PC-3 (cell line): ENCODE measurements around the gene TAF1C. TPM values are rescaled to one million over a fixed set of nuclear protein-coding genes. Genes with fewer than 3 reads are reported as not detected.
A peak's percentile ranks its signal among the peaks of the same experiment; 100 is the strongest.

Experiments
- ATAC-seq: fragments of 200-7000 bp; cut with Tn5 transposase; 2 replicates; pipeline ENCODE4 v1.9.1; 2020; ENCODE audit warnings: mild to moderate bottlenecking, moderate library complexity
- BruUV-seq: library from RNA; stranded (reverse); fragments of 400-500 nt; replicated peaks from 2 replicates; lab custom pipeline; 2021; lab: Mats Ljungman, UMichigan
- CTCF ChIA-PET: fragments of 300-600 bp; sonication (Branson Sonifier 250); formaldehyde crosslinking; loops from one replicate; lab custom pipeline; 2022; ENCODE audit warnings: antibody characterized with exemption; lab: Charles Lee
- POLR2A ChIA-PET: fragments of 300-600 bp; sonication (Branson Sonifier 250); formaldehyde crosslinking; loops from one replicate; lab custom pipeline; 2022; ENCODE audit warnings: antibody characterized with exemption; ENCODE audit not compliant: unreplicated experiment; lab: Charles Lee
- DNase-seq: peaks from one replicate; pipeline ENCODE4 v3.0.0-alpha.2; 2015
- H2AFZ ChIP-seq: fragments of 300-600 bp; sonication (generic); 2 replicates; pipeline ENCODE4 v1.6.0; 2016; ENCODE audit warnings: antibody characterized with exemption, low read length
- H3F3A ChIP-seq: fragments of 300-600 bp; sonication (generic); one replicate; pipeline ENCODE4 v1.6.0; 2017; ENCODE audit warnings: antibody characterized with exemption, low read length, control low read depth, mild to moderate bottlenecking; ENCODE audit not compliant: unreplicated experiment
- H3K27ac ChIP-seq: fragments of 300-600 bp; sonication (generic); 2 replicates; pipeline ENCODE4 v1.5.1; 2016; ENCODE audit warnings: mild to moderate bottlenecking, low read length
- H3K27me3 ChIP-seq: fragments of 300-600 bp; sonication (generic); 2 replicates; pipeline ENCODE4 v1.6.1; 2016; ENCODE audit warnings: low read length, mixed read lengths
- H3K36me3 ChIP-seq: fragments of 300-600 bp; sonication (generic); 2 replicates; pipeline ENCODE4 v1.6.1; 2016; ENCODE audit warnings: low read depth, mixed run types, low read length, mixed read lengths
- H3K4me1 ChIP-seq: fragments of 300-600 bp; sonication (generic); 2 replicates; pipeline ENCODE4 v1.5.1; 2016; ENCODE audit warnings: low read length; ENCODE audit not compliant: insufficient read depth
- H3K4me2 ChIP-seq: fragments of 300-600 bp; sonication (generic); 2 replicates; pipeline ENCODE4 v1.6.0; 2016; ENCODE audit warnings: low read length
- H3K4me3 ChIP-seq: fragments of 300-600 bp; sonication (generic); 2 replicates; pipeline ENCODE4 v1.5.1; 2016; ENCODE audit warnings: mild to moderate bottlenecking, low read length, mixed read lengths
- H3K79me2 ChIP-seq: fragments of 300-600 bp; sonication (generic); 2 replicates; pipeline ENCODE4 v1.6.1; 2017; ENCODE audit warnings: low read length, mixed read lengths
- H3K9ac ChIP-seq: fragments of 300-600 bp; sonication (generic); 2 replicates; pipeline ENCODE4 v1.6.0; 2016; ENCODE audit warnings: mild to moderate bottlenecking, low read length
- H3K9me2 ChIP-seq: fragments of 300-600 bp; sonication (generic); replicated peaks from 2 replicates; pipeline ENCODE4 v1.6.1; 2016; ENCODE audit warnings: mixed run types, low read length, mixed read lengths
- H3K9me3 ChIP-seq: fragments of 300-600 bp; sonication (generic); 2 replicates; pipeline ENCODE4 v1.6.1; 2016; ENCODE audit warnings: low read length, mixed read lengths
- H4K20me1 ChIP-seq: fragments of 300-600 bp; sonication (generic); 2 replicates; pipeline ENCODE4 v1.6.1; 2016; ENCODE audit warnings: low read length, mixed read lengths
- EZH2 ChIP-seq: fragments of 300-600 bp; sonication (generic); IDR thresholded peaks from one replicate; pipeline ENCODE4 v1.6.1; 2017; ENCODE audit warnings: antibody characterized with exemption, mild to moderate bottlenecking, low read length; ENCODE audit not compliant: unreplicated experiment
- EZH2phosphoT487 ChIP-seq: fragments of 300-600 bp; sonication (generic); IDR thresholded peaks from 2 replicates; pipeline ENCODE4 v1.6.1; 2018; ENCODE audit warnings: mild to moderate bottlenecking, antibody characterized with exemption, low read length, borderline replicate concordance
- intact Hi-C: fragments of 100-400 bp; cut with micrococcal nuclease; formaldehyde crosslinking; loops from 2 replicates; pipeline ENCODE4 v1.9.0; 2023
- total RNA-seq: library from RNA; depleted of rRNA; stranded (reverse); fragments of >200 nt; gene quantifications from 2 replicates; pipeline ENCODE4 v1.2.3, GENCODE V29; 2014
- TF ChIP-seq, protein P1 (sequence below): fragments of 300-600 bp; sonication (generic); conservative IDR thresholded peaks from 2 replicates; pipeline ENCODE4 v1.5.1; 2017; ENCODE audit warnings: antibody characterized with exemption, low read depth, mild to moderate bottlenecking, low read length

Gene TAF1C
- total RNA-seq, 1 experiment from 2014 or later, result 21.8 TPM

DNA sequence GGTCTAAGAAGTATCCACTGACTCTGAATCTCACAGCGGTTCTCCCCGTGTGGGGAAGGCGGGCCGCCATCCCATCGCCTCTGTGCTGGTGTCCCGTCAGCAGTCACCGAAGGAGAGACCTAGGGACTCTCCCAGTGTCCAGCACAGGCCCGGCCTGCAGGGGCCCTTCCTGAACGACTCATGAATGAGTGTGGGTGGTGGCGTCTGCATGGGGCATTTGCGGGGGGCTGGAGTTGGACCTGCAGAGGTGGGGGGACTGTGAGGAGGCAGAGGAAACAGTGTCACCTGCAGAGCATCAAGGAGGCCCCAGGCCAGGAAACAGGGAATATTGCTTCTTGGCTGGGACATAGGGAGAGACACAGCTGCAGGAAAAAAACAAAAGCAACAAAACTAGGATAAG, 42.6 kb upstream of the TAF1C start:
- Histone ChIP-seq H4K20me1 (no peaks in the 10 kb centered on the region), H3K27me3 (no peaks in the 10 kb centered on the region), H3K4me1 (peaks cover 15% of the 10 kb centered on the region), H3K27ac (no peak overlapping the region), H3K9me2 (no peaks in the 10 kb centered on the region), H3K9me3 (no peaks in the 10 kb centered on the region), H3K4me3 (no peak overlapping the region), H2AFZ (no peak overlapping the region), H3K79me2 (no peaks in the 10 kb centered on the region), H3K36me3 (no peaks in the 10 kb centered on the region), H3K9ac (no peak overlapping the region), H3F3A (no peaks in the 10 kb centered on the region), H3K4me2 (no peak overlapping the region)
- POLR2A ChIA-PET, result no interaction called here
- TF ChIP-seq, protein P1, sequence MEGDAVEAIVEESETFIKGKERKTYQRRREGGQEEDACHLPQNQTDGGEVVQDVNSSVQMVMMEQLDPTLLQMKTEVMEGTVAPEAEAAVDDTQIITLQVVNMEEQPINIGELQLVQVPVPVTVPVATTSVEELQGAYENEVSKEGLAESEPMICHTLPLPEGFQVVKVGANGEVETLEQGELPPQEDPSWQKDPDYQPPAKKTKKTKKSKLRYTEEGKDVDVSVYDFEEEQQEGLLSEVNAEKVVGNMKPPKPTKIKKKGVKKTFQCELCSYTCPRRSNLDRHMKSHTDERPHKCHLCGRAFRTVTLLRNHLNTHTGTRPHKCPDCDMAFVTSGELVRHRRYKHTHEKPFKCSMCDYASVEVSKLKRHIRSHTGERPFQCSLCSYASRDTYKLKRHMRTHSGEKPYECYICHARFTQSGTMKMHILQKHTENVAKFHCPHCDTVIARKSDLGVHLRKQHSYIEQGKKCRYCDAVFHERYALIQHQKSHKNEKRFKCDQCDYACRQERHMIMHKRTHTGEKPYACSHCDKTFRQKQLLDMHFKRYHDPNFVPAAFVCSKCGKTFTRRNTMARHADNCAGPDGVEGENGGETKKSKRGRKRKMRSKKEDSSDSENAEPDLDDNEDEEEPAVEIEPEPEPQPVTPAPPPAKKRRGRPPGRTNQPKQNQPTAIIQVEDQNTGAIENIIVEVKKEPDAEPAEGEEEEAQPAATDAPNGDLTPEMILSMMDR, result no peak
- TF ChIP-seq EZH2, result no peak
- TF ChIP-seq EZH2phosphoT487, result no peak
- intact Hi-C loops, result no loop called here
- ATAC-seq (no peak), DNase-seq (no peak)
- CTCF ChIA-PET, result no interaction called here
- no TSS peak for BruUV-seq

GRCh38 chr16:84228256-84228838, 41.5 kb upstream of the TAF1C start:
- ATAC-seq (peak; percentile 90), DNase-seq (peak; percentile 77)
- H3K9me3 ChIP-seq, result no peaks in the 10 kb centered on the region
- intact Hi-C loops, result no loop called here
- no peaks in the 10 kb centered on the region for H3F3A ChIP-seq
- CTCF ChIA-PET, result interaction anchor here (1.0 kb wide), 2 partner anchors 41 to 283 kb away, joined by 3 to 5 read pairs; partner anchors contain the start of gene TAF1C
- peak overlapping the region; percentile 40; the same call in 1 of the 2 replicates for H3K4me3 ChIP-seq
- TF ChIP-seq, protein P1, result no peak
- TF ChIP-seq EZH2phosphoT487, result no peak
- TF ChIP-seq EZH2, result no peak
- H3K36me3 ChIP-seq, result no peaks in the 10 kb centered on the region
- H3K27ac ChIP-seq, result peak overlapping the region; percentile 74
- no peaks in the 10 kb centered on the region for H3K9me2 ChIP-seq
- no peaks in the 10 kb centered on the region for H3K79me2 ChIP-seq
- H3K4me1 ChIP-seq, result peaks cover 23% of the 10 kb centered on the region
- H4K20me1 ChIP-seq, result no peaks in the 10 kb centered on the region
- H3K27me3 ChIP-seq, result no peaks in the 10 kb centered on the region
- BruUV-seq, result no TSS peak
- peak overlapping the region; percentile 35 for H3K9ac ChIP-seq
- POLR2A ChIA-PET, result no interaction called here
- H3K4me2 ChIP-seq, result peak overlapping the region; percentile 74
- H2AFZ ChIP-seq, result peak overlapping the region; percentile 59; the same call in 1 of the 2 replicates

- ChIA-PET POLR2A (no interaction called here), CTCF (interaction anchor here (1.0 kb wide), 2 partner anchors 41 to 284 kb away, joined by 3 to 5 read pairs; partner anchors contain the start of gene TAF1C)
- intact Hi-C loops, result no loop called here
- Histone ChIP-seq H3K9me3 (no peaks in the 10 kb centered on the region), H3K4me1 (peaks cover 25% of the 10 kb centered on the region), H2AFZ (no peak overlapping the region), H3K4me2 (peak overlapping the region; percentile 74), H3F3A (no peaks in the 10 kb centered on the region), H3K79me2 (no peaks in the 10 kb centered on the region), H3K27me3 (no peaks in the 10 kb centered on the region), H4K20me1 (no peaks in the 10 kb centered on the region), H3K4me3 (no peak overlapping the region), H3K36me3 (no peaks in the 10 kb centered on the region), H3K9me2 (no peaks in the 10 kb centered on the region), H3K9ac (no peak overlapping the region), H3K27ac (no peak overlapping the region)
- BruUV-seq, result no TSS peak
- ATAC-seq (no peak), DNase-seq (no peak)
- TF ChIP-seq EZH2phosphoT487, result no peak
- TF ChIP-seq EZH2, result no peak
These were observed 40.7 kb upstream of the TAF1C start for GRCh38 chr16:84227548-84227947.
